Neural progenitor cell (in vitro differentiated cells): ENCODE results near the gene TIMP3. TPM values are rescaled to one million over a fixed set of nuclear protein-coding genes. Genes with fewer than 3 reads are reported as not detected.

ENCODE experiments used
- DNase-seq: peaks from one replicate; pipeline ENCODE4 v3.0.0-alpha.2; 2016; ENCODE audit warnings: low spot score
- H2AFZ ChIP-seq: fragments of 200-600 bp; sonication (generic); replicated peaks from 2 replicates; pipeline ENCODE4 v1.6.1; 2016; ENCODE audit warnings: antibody characterized with exemption
- H3F3A ChIP-seq: fragments of 200-600 bp; sonication (generic); 2 replicates; pipeline ENCODE4 v1.6.1; 2016; ENCODE audit warnings: antibody characterized with exemption, low read depth
- H3K27ac ChIP-seq: fragments of 200-600 bp; sonication (generic); 2 replicates; pipeline ENCODE4 v1.5.1; 2016; ENCODE audit warnings: mild to moderate bottlenecking
- H3K27me3 ChIP-seq: fragments of 200-600 bp; sonication (generic); 2 replicates; pipeline ENCODE4 v1.6.1; 2016; ENCODE audit warnings: mild to moderate bottlenecking, moderate library complexity
- H3K36me3 ChIP-seq: fragments of 200-600 bp; sonication (generic); 2 replicates; pipeline ENCODE4 v1.5.1; 2016
- H3K4me1 ChIP-seq: fragments of 200-600 bp; sonication (generic); 2 replicates; pipeline ENCODE4 v1.6.1; 2016; ENCODE audit warnings: mixed run types
- H3K4me2 ChIP-seq: fragments of 200-600 bp; sonication (generic); 2 replicates; pipeline ENCODE4 v1.6.1; 2016
- H3K4me3 ChIP-seq: fragments of 200-600 bp; sonication (generic); 2 replicates; pipeline ENCODE4 v1.5.1; 2016
- H3K79me2 ChIP-seq: fragments of 200-600 bp; sonication (generic); 2 replicates; pipeline ENCODE4 v1.6.1; 2016; ENCODE audit warnings: low read depth
- H3K9ac ChIP-seq: fragments of 200-600 bp; sonication (generic); 2 replicates; pipeline ENCODE4 v1.6.1; 2016
- H3K9me3 ChIP-seq: fragments of 200-600 bp; sonication (generic); 2 replicates; pipeline ENCODE4 v1.5.1; 2016; ENCODE audit warnings: low read depth
- H4K20me1 ChIP-seq: fragments of 200-600 bp; sonication (generic); 2 replicates; pipeline ENCODE4 v1.6.1; 2016; ENCODE audit warnings: low read depth
- H3K27ac Mint-ChIP-seq: 3 replicates; pipeline ENCODE4 v1.8.0; 2021; ENCODE audit warnings: mixed read lengths
- H3K27me3 Mint-ChIP-seq: 2 replicates; pipeline ENCODE4 v1.8.0; 2022; ENCODE audit warnings: low read depth, mild to moderate bottlenecking, inconsistent platforms, moderate library complexity, mixed read lengths; ENCODE audit not compliant: insufficient read depth
- H3K36me3 Mint-ChIP-seq: 3 replicates; pipeline ENCODE4 v1.8.0; 2021; ENCODE audit warnings: mixed read lengths
- H3K4me1 Mint-ChIP-seq: 3 replicates; pipeline ENCODE4 v1.8.0; 2021; ENCODE audit warnings: mixed read lengths
- H3K4me3 Mint-ChIP-seq: 3 replicates; pipeline ENCODE4 v1.8.0; 2021; ENCODE audit warnings: mild to moderate bottlenecking, moderate library complexity, mixed read lengths
- H3K9me3 Mint-ChIP-seq: 3 replicates; pipeline ENCODE4 v1.8.0; 2020; ENCODE audit warnings: mixed read lengths
- CTCF ChIP-seq: fragments of 200-600 bp; sonication (generic); IDR thresholded peaks from 2 replicates; pipeline ENCODE4 v1.5.1; 2017; ENCODE audit warnings: antibody characterized with exemption, mild to moderate bottlenecking
- EZH2 ChIP-seq: fragments of 200-600 bp; sonication (generic); IDR thresholded peaks from 2 replicates; pipeline ENCODE4 v1.6.1; 2017; ENCODE audit warnings: antibody characterized with exemption, mild to moderate bottlenecking, moderate library complexity
- EZH2phosphoT487 ChIP-seq: fragments of 200-600 bp; sonication (generic); IDR thresholded peaks from 2 replicates; pipeline ENCODE4 v1.6.1; 2017; ENCODE audit warnings: antibody characterized with exemption
- total RNA-seq: library from RNA; depleted of rRNA; stranded (reverse); fragments of >200 nt; gene quantifications from 2 replicates; pipeline ENCODE4 v1.2.3, GENCODE V29; 2015; ENCODE audit warnings: low replicate concordance

TIMP3 gene
- total RNA-seq: 6.3 and 6.9 TPM in 2 replicates

- Histone ChIP-seq H3F3A (no peaks in the 10 kb centered on the region), H3K27ac (no peak within 1 kb of the TSS), H4K20me1 (peaks cover 26% of the 10 kb centered on the region), H3K79me2 (no peaks in the 10 kb centered on the region), H3K4me1 (peaks cover 34% of the 10 kb centered on the region), H3K9me3 (no peaks in the 10 kb centered on the region), H3K36me3 (no peaks in the 10 kb centered on the region), H3K4me3 (peak within 1 kb of the TSS; percentile 73), H3K27me3 (peaks cover 37% of the 10 kb centered on the region), H3K9ac (no peak within 1 kb of the TSS), H2AFZ (peak within 1 kb of the TSS; percentile 7), H3K4me2 (peak within 1 kb of the TSS; percentile 92)
- peaks cover 15% of the 10 kb centered on the region for H3K27me3 Mint-ChIP-seq
- no peaks in the 10 kb centered on the region for H3K36me3 Mint-ChIP-seq
- peak within 1 kb of the TSS; percentile 86 for H3K4me3 Mint-ChIP-seq
- no peaks in the 10 kb centered on the region for H3K9me3 Mint-ChIP-seq
- peaks cover 36% of the 10 kb centered on the region for H3K4me1 Mint-ChIP-seq
- DNase-seq: peak; percentile 92
- no peak for TF ChIP-seq EZH2
- TF ChIP-seq CTCF: no peak
- no peak for TF ChIP-seq EZH2phosphoT487
- H3K27ac Mint-ChIP-seq: peak within 1 kb of the TSS; percentile 63
Measured at GRCh38 chr22:32801537-32802236, at the start of gene TIMP3. Gene TIMP3 (plus strand): TSS chr22:32801705. CDS start chr22:32802002, 297 bp downstream.

GRCh38 chr22:32752326-32752725 lies 49.2 kb upstream of the TIMP3 start:
- no peaks in the 10 kb centered on the region for H3K9me3 Mint-ChIP-seq
- H3K27ac Mint-ChIP-seq: peak overlapping the region; percentile 8
- no peaks in the 10 kb centered on the region for H3K27me3 ChIP-seq
- H3K9me3 ChIP-seq: no peaks in the 10 kb centered on the region
- no peak overlapping the region for H3K4me3 Mint-ChIP-seq
- H3K27ac ChIP-seq: no peak overlapping the region
- H3K4me1 Mint-ChIP-seq: peaks cover 5% of the 10 kb centered on the region
- no peaks in the 10 kb centered on the region for H3K36me3 Mint-ChIP-seq
- H3K4me3 ChIP-seq: no peak overlapping the region
- no peak overlapping the region for H2AFZ ChIP-seq
- H4K20me1 ChIP-seq: no peaks in the 10 kb centered on the region
- no peaks in the 10 kb centered on the region for H3K36me3 ChIP-seq
- peaks cover 5% of the 10 kb centered on the region for H3K27me3 Mint-ChIP-seq
- TF ChIP-seq CTCF (no peak), EZH2phosphoT487 (no peak), EZH2 (no peak)
- no peak overlapping the region for H3K4me2 ChIP-seq
- H3K4me1 ChIP-seq: no peaks in the 10 kb centered on the region
- H3F3A ChIP-seq: no peaks in the 10 kb centered on the region
- DNase-seq: no peak
- H3K79me2 ChIP-seq: no peaks in the 10 kb centered on the region
- no peak overlapping the region for H3K9ac ChIP-seq

- H2AFZ ChIP-seq: no peak overlapping the region
- H3K27ac ChIP-seq: no peak overlapping the region
- H3K27me3 ChIP-seq: no peaks in the 10 kb centered on the region
- TF ChIP-seq CTCF: no peak
- H3K27ac Mint-ChIP-seq: no peak overlapping the region
- H4K20me1 ChIP-seq: no peaks in the 10 kb centered on the region
- H3K9me3 Mint-ChIP-seq: no peaks in the 10 kb centered on the region
- no peaks in the 10 kb centered on the region for H3K36me3 Mint-ChIP-seq
- no peak for DNase-seq
- no peaks in the 10 kb centered on the region for H3K79me2 ChIP-seq
- H3K4me3 ChIP-seq: no peak overlapping the region
- no peak overlapping the region for H3K4me2 ChIP-seq
- no peaks in the 10 kb centered on the region for H3K9me3 ChIP-seq
- no peak overlapping the region for H3K4me3 Mint-ChIP-seq
- H3K9ac ChIP-seq: no peak overlapping the region
- H3K36me3 ChIP-seq: no peaks in the 10 kb centered on the region
- H3K4me1 Mint-ChIP-seq: peaks cover 5% of the 10 kb centered on the region
- H3K4me1 ChIP-seq: no peaks in the 10 kb centered on the region
- H3F3A ChIP-seq: no peaks in the 10 kb centered on the region
- peaks cover 5% of the 10 kb centered on the region for H3K27me3 Mint-ChIP-seq
Measured at GRCh38 chr22:32752816-32753520, 48.5 kb upstream of the TIMP3 start.
